Dendritic cell treated with granulocyte-macrophage colony-stimulating factor and Interleukin-4, amounts not matched to agents 40 ng/mL and 50 ng/mL, for 4 days (primary cell): ENCODE data around the gene ING3.

Source experiments
- H3K27ac Mint-ChIP-seq: one replicate; pipeline ENCODE4 v1.8.0; 2022; ENCODE audit warnings: mild to moderate bottlenecking, mixed read lengths
- H3K27me3 Mint-ChIP-seq: one replicate; pipeline ENCODE4 v1.8.0; 2022; ENCODE audit warnings: mild to moderate bottlenecking, mixed read lengths
- H3K36me3 Mint-ChIP-seq: one replicate; pipeline ENCODE4 v1.8.0; 2022; ENCODE audit warnings: low read depth, mixed read lengths
- H3K4me1 Mint-ChIP-seq: one replicate; pipeline ENCODE4 v1.8.0; 2022; ENCODE audit warnings: low read depth, mixed read lengths
- H3K4me3 Mint-ChIP-seq: one replicate; pipeline ENCODE4 v1.8.0; 2022; ENCODE audit warnings: mild to moderate bottlenecking, moderate library complexity, mixed read lengths
- H3K9me3 Mint-ChIP-seq: one replicate; pipeline ENCODE4 v1.8.0; 2022; ENCODE audit warnings: mixed read lengths
- intact Hi-C: fragments of 100-400 bp; cut with micrococcal nuclease; formaldehyde crosslinking; loops from one replicate; pipeline ENCODE4 v1.15.0; 2022

The ING3 gene

DNA sequence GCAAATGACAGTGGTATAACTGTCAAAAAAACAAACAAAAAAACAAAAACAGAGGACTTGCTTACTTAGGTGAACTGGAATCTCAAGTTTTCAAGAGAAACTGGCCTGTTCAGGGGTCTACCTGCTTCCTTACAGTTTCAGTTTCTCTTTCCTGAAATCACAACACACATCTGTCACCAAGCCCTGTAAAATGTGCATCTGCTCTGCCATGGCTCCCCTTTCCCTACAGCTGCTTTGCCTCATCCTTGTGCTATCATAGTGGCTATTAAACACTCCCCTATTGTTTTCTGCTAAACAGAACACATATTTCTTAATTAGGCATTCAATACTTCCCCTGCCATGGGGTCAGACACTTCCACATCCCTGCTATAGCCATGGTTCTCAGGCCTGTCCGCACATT, 75.6 kb downstream of the ING3 start:
- H3K4me1 Mint-ChIP-seq, result peaks cover 26% of the 10 kb centered on the region

DNA sequence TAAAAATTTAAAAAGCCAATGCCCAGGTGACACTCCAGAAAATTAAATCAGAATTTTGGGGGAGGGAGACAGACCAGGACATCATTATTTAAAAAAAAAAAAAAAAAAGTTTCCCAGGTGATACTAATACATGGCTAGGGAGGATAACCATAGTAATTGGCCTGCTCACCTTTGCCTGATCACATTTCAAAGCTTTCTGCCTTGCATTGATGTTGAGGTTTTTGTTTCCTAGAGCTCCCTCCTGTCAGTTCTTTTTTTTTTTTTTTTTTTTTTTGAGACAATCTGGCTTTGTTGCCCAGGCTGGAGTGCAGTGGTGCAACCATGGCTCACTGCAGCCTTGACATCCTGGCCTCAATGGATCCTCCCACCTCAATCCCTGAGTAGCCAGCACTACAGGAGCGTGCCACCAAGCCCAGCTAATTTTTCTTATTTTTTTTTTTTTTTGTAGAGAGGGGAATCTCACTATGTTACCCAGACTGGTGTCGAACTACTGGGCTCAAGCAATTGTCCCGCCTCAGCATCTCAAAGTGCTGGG, 76.1 kb downstream of the ING3 start:
- intact Hi-C loops, result no loop called here
- no peaks in the 10 kb centered on the region for H3K27me3 Mint-ChIP-seq
- H3K4me1 Mint-ChIP-seq, result peaks cover 26% of the 10 kb centered on the region
- no peak overlapping the region for H3K4me3 Mint-ChIP-seq
- H3K9me3 Mint-ChIP-seq, result no peaks in the 10 kb centered on the region
- no peak overlapping the region for H3K27ac Mint-ChIP-seq
- H3K36me3 Mint-ChIP-seq, result no peaks in the 10 kb centered on the region

More for the DNA sequence above, 75.6 kb downstream of the ING3 start:
- intact Hi-C loops, result no loop called here
- no peak overlapping the region for H3K4me3 Mint-ChIP-seq
- H3K9me3 Mint-ChIP-seq, result no peaks in the 10 kb centered on the region
- no peaks in the 10 kb centered on the region for H3K27me3 Mint-ChIP-seq
- H3K27ac Mint-ChIP-seq, result no peak overlapping the region
- no peaks in the 10 kb centered on the region for H3K36me3 Mint-ChIP-seq
